Endothelial cell of umbilical vein (primary cell): ENCODE measurements around the gene ITPRID2. TPM values are rescaled to one million over a fixed set of nuclear protein-coding genes. Genes with fewer than 3 reads are reported as not detected.

ENCODE experiments used
- BruUV-seq: library from RNA; stranded (reverse); fragments of 400-500 nt; replicated peaks from 2 replicates; lab custom pipeline; 2021; lab: Mats Ljungman, UMichigan
- CTCF ChIA-PET: fragments of 300-600, 350-600 bp; sonication (Branson Sonifier 250); formaldehyde crosslinking; loops from one replicate; lab custom pipeline; 2021; ENCODE audit warnings: antibody characterized with exemption, inconsistent platforms; lab: Charles Lee
- POLR2A ChIA-PET: fragments of 300-600, 350-600 bp; sonication (Branson Sonifier 250); formaldehyde crosslinking; loops from one replicate; lab custom pipeline; 2021; ENCODE audit warnings: antibody characterized with exemption, inconsistent platforms; lab: Charles Lee
- DNase-seq: peaks from one replicate; pipeline ENCODE4 v3.0.0-alpha.2; 2011; ENCODE audit warnings: low read depth, low spot score
- FAIRE-seq: peaks from 2 replicates; lab custom pipeline; 2011; peaks lifted over from hg19 to GRCh38; lab: Jason Lieb, UNC
- H2AFZ ChIP-seq: 2 replicates; pipeline ENCODE4 v1.6.0; 2012; ENCODE audit warnings: low read depth, low read length, control low read depth, inconsistent platforms
- H3K27ac ChIP-seq: 2 replicates; pipeline ENCODE4 v1.5.1; 2011; ENCODE audit warnings: low read depth, mild to moderate bottlenecking, control low read depth, low read length, moderate library complexity; ENCODE audit not compliant: insufficient read depth
- H3K27me3 ChIP-seq, 2 experiments: 2 replicates each; pipeline versions ENCODE4 v1.6.0 to v1.6.1; 2011; ENCODE audit warnings: low read length in 2 of 2, mixed read lengths in 1 of 2; ENCODE audit not compliant: control insufficient read depth in 2 of 2, insufficient read depth in 2 of 2
- H3K36me3 ChIP-seq, 2 experiments: 2 replicates in 1 of 2; 3 replicates in 1 of 2; pipeline ENCODE4 v1.5.1; 2011; ENCODE audit warnings: low read length in 2 of 2, mild to moderate bottlenecking in 1 of 2, moderate library complexity in 1 of 2; ENCODE audit not compliant: control insufficient read depth in 2 of 2, insufficient read depth in 2 of 2; ENCODE audit errors: extremely low read depth in 1 of 2
- H3K4me1 ChIP-seq: 3 replicates; pipeline ENCODE4 v1.5.1; 2011; ENCODE audit warnings: mild to moderate bottlenecking, low read length; ENCODE audit not compliant: control insufficient read depth, insufficient read depth; ENCODE audit errors: extremely low read depth
- H3K4me2 ChIP-seq: 2 replicates; pipeline ENCODE4 v1.6.1; 2011; ENCODE audit warnings: low read length, control low read depth, mixed read lengths; ENCODE audit not compliant: insufficient read depth
- H3K4me3 ChIP-seq, 3 experiments: fragments of 200-600 bp in 1 of 3; sonication (generic), shearing (Covaris generic) in 1 of 3; replicated peaks in 1 of 3; 2 replicates each; pipeline ENCODE4 v1.5.1; 2011 to 2016; ENCODE audit warnings: control low read depth in 3 of 3, low read length in 3 of 3, mild to moderate bottlenecking in 2 of 3, inconsistent platforms in 1 of 3, low read depth in 1 of 3, moderate library complexity in 1 of 3; ENCODE audit not compliant: insufficient read depth in 1 of 3
- H3K79me2 ChIP-seq: 2 replicates; pipeline ENCODE4 v1.6.0; 2012; ENCODE audit warnings: low read length, inconsistent platforms; ENCODE audit not compliant: control insufficient read depth, insufficient read depth
- H3K9ac ChIP-seq: replicated peaks from 2 replicates; pipeline ENCODE3; 2011; ENCODE audit warnings: low read length, control low read depth; ENCODE audit not compliant: insufficient read depth; ENCODE audit errors: extremely low read depth
- H3K9me1 ChIP-seq: replicated peaks from 3 replicates; pipeline ENCODE4 v1.6.0; 2011; ENCODE audit warnings: mild to moderate bottlenecking, low read length; ENCODE audit not compliant: control insufficient read depth, insufficient read depth; ENCODE audit errors: extremely low read depth
- H3K9me3 ChIP-seq: replicated peaks from 2 replicates; pipeline ENCODE4 v1.5.1; 2012; ENCODE audit warnings: low read length, inconsistent platforms; ENCODE audit not compliant: control insufficient read depth, insufficient read depth
- H4K20me1 ChIP-seq: replicated peaks from 2 replicates; pipeline ENCODE3; 2011; ENCODE audit warnings: mild to moderate bottlenecking, low read length; ENCODE audit not compliant: control insufficient read depth, insufficient read depth; ENCODE audit errors: extremely low read depth
- CTCF ChIP-seq, 2 donors: IDR thresholded peaks; 1 replicate in 1 of 2; 2 replicates in 1 of 2; pipeline ENCODE4 v1.5.1; 2011; ENCODE audit warnings: low read length in 2 of 2, mild to moderate bottlenecking in 2 of 2, moderate library complexity in 2 of 2, control low read depth in 1 of 2, inconsistent platforms in 1 of 2, low read depth in 1 of 2; ENCODE audit not compliant: insufficient read depth in 1 of 2; ENCODE audit errors: extremely low read depth in 1 of 2
- EZH2 ChIP-seq: IDR thresholded peaks from 2 replicates; pipeline ENCODE4 v1.6.1; 2012; ENCODE audit warnings: borderline replicate concordance, low read depth, mild to moderate bottlenecking, moderate library complexity, low read length, inconsistent platforms; ENCODE audit not compliant: severe bottlenecking
- FOS ChIP-seq: IDR thresholded peaks from 2 replicates; pipeline ENCODE4 v1.6.1; 2011; ENCODE audit warnings: mild to moderate bottlenecking, low read length, moderate library complexity, borderline replicate concordance; ENCODE audit not compliant: insufficient read depth
- GATA2 ChIP-seq: IDR thresholded peaks from 2 replicates; pipeline ENCODE4 v1.7.0; 2011; ENCODE audit warnings: low read depth, mild to moderate bottlenecking, moderate library complexity, mixed read lengths, low read length; ENCODE audit not compliant: insufficient read length, insufficient read depth
- JUN ChIP-seq: IDR thresholded peaks from 2 replicates; pipeline ENCODE4 v1.6.1; 2011; ENCODE audit warnings: borderline replicate concordance, low read depth; ENCODE audit not compliant: insufficient read length, insufficient read depth
- MYC ChIP-seq: IDR thresholded peaks from one replicate; pipeline ENCODE4 v1.6.1; 2011; ENCODE audit warnings: mild to moderate bottlenecking, low read depth, low read length
- POLR2A ChIP-seq: IDR thresholded peaks from 2 replicates; pipeline ENCODE4 v1.6.1; 2012; ENCODE audit warnings: low read depth, mild to moderate bottlenecking, control low read depth, low read length
- POLR2AphosphoS5 ChIP-seq: IDR thresholded peaks from 2 replicates; pipeline ENCODE4 v1.6.1; 2012; ENCODE audit warnings: low read depth, mild to moderate bottlenecking, control low read depth, low read length, moderate library complexity; ENCODE audit not compliant: insufficient read depth
- dilution Hi-C: fragments of 300-500 bp; cut with MboI; formaldehyde crosslinking; loops from one replicate; pipeline ENCODE4 v1.15.0; 2019; ENCODE audit warnings: low sequenced_read_pairs; ENCODE audit not compliant: extremely low pct_ligation_motif_present
- intact Hi-C: fragments of 100-400 bp; cut with micrococcal nuclease; formaldehyde crosslinking; loops from one replicate; pipeline ENCODE4 v1.10.0; 2022
- polyA plus RNA-seq, 4 experiments: library from polyadenylated mRNA; depleted of rRNA in 3 of 4; stranded (reverse) in 3 of 4; unstranded in 1 of 4; fragments of >200 nt; gene quantifications; 2 replicates each; pipeline versions ENCODE4 v1.2.1 to v1.2.3, GENCODE V29; 2011 to 2012; ENCODE audit warnings: missing spikeins in 1 of 4
- total RNA-seq: library from RNA; stranded (reverse); gene quantifications from 2 replicates; pipeline ENCODE4 v1.2.3, GENCODE V29; 2021
- TF ChIP-seq, protein P1 (sequence below): IDR thresholded peaks from 2 replicates; pipeline ENCODE4 v1.6.1; 2011; ENCODE audit not compliant: insufficient read depth, insufficient read length

Gene ITPRID2
- total and polyA plus RNA-seq, 2 donors (not counting 3 experiments of a cell fraction or from before 2014, with no cell fraction given) = 37.6 to 272 TPM

DNA sequence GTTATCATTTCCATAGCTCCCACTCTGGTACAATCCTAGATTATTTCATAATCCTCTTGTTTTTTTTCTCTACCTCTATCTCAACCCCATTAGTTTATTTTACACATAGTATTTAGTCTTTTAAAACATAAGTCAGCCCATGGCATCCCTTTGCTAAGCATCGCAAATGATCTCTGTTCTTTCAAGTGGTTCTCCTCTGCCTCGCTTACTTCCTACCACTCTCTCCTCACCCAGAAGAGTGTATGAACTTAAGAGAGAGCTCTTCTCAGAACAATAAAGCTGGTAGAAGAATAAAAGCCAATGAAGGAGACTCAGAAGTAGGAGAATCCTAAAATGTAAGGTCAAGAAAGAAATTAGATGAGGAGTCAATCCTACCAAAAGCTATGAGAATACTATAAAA is 12.2 kb upstream of the ITPRID2 start:
- FAIRE-seq = no peak
- Histone ChIP-seq H3K79me2 (no peaks in the 10 kb centered on the region), H3K27ac (no peak overlapping the region), H3K4me2 (no peak overlapping the region), H3K9me1 (no peaks in the 10 kb centered on the region), H3K36me3 (no peaks in the 10 kb centered on the region), H2AFZ (no peak overlapping the region), H3K4me1 (peaks cover 6% of the 10 kb centered on the region), H3K9me3 (no peaks in the 10 kb centered on the region), H3K27me3 (no peaks in the 10 kb centered on the region), H4K20me1 (no peaks in the 10 kb centered on the region), H3K4me3 (no peak overlapping the region), H3K9ac (no peak overlapping the region)
- no TSS peak for BruUV-seq
- ChIA-PET POLR2A (no interaction called here), CTCF (interaction anchor here (1.0 to 1.3 kb wide), 4 partner anchors 11 to 33 kb away, joined by 3 read pairs; no protein-coding TSS in a partner anchor)
- intact Hi-C loops (no loop called here), dilution Hi-C loops (no loop called here)
- TF ChIP-seq CTCF (IDR thresholded peaks at IDR 0.05; ENCODE audit: extremely low read depth in 1 of 2, insufficient read depth in 1 of 2, low read depth in 1 of 2, low read length in 2 of 2) (no peak), POLR2AphosphoS5 (no peak), POLR2A (no peak), JUN (no peak), EZH2 (no peak), FOS (no peak), GATA2 (no peak), MYC (no peak)
- TF ChIP-seq, protein P1, sequence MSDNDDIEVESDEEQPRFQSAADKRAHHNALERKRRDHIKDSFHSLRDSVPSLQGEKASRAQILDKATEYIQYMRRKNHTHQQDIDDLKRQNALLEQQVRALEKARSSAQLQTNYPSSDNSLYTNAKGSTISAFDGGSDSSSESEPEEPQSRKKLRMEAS = no peak
- DNase-seq = no peak
